Measurements from ENCODE around the gene ELL.

ELL gene

DNA sequence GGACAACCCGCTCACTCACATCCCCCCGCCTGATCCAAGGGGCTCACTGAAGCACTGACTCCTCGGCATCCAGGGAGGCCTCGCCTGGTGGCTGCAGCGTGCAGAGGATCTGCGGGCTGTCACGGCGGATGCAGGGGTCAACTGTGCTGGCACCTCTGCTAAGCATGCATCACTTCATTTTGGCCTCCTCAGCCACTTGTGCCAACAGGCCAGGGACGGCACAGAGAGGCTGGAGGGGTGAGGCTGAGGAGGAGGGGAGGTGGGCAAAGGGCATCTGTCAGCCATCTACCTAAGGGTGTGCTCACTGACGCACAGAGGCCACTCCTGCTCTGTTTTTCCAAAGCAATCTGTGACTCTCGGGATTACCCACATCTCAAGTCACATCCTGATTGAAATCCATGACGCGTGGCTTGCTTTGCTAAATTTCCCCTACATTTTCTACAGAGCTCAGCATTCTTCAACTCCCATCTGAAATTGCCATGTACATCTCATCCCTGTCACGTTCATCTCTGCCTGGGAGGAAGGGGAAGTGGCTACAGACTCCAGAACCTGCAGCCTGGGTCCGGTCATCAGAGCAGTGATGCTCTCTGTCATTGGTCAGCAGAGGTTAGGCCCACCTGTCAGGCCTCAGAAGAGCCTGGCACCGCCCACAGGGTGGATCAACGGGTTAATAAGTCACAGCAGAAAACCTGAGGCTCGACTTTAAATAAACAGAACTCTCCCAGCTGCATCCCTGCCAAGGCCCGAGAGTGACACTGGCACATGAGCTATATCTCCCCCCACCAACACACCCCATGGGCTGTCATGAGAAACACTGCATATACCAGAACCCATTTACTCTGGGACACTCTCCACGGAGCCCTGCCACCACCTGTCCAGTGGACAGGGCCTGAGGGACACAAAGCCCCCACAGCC, 17.6 kb downstream of the ELL start:
- DNase-seq = no peak

GRCh38 chr19:18503337-18503970, 18.4 kb downstream of the ELL start:
- DNase-seq = no peak

DNA sequence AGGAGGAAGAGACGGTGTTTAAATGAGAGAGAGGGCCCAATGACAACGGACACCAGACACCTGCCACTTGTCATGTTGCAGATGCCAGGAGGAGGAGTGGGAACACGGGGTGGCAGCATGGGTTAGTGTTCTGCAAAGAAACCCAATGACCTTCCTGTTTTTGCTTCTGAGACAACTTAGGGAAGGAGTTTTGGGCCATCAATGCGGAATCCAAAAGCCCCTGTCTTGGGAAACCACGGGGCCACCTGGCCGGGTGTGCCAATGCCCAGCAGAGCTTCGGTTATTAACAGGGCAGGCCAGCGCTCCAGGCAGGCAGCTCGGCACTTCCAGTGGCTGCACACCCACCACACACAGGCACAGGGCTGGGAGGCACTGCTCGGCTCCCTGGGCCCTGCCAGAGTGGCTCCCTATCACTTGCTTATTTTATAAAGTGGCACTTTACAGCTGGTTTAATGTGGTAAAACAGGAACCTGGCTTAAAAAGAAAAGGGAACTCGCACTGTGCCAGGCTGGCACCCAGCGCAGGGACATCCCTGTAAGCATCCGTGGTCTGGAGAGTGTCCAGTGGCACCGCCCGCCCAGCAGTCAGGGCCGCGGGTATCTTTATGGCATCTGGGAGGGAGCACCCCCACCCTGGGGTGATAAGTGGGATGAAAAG, 19.1 kb downstream of the ELL start:
- DNase-seq = no peak

DNA sequence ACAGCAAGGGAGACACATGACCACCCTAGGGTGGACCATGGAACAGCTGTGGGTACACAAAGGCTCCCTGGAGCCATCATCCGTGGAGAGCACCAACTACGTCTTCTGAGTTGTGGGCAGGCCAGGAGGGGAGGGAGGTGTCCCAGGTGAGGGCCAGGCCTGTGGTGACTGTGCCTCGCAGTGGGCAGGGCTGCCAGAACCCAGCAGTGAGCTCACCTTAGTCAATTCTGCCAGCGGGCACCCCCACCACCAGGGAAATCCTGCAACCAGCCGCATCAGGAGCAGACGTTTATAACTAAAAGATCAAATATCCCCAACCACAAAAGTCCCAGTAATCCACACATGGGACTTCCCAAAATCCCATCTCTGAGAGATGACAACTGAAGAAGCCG, 19.6 kb downstream of the ELL start:
- no peak for DNase-seq

- no peak for DNase-seq
Measured at GRCh38 chr19:18501832-18502231, 20.0 kb downstream of the ELL start.

DNA sequence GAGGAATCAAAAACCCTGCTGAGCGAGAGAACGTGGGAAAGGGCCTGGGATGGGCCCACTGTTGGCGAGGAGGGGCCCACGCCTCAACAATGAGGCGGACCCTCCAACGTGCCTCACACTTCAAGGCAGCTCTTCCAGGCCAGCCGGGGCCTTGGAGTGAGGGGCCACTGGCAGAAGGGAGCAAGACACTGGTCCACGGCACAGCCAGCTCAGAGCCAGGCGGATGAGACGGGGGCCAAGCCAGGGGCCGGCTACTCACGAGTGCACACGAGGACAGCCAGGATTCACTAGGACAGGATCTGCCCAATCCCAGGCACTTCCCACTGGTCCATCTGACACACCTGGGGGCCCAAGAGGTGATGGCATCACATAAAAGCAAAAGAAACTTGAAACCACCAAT, 20.5 kb downstream of the ELL start:
- DNase-seq = no peak

- no peak for DNase-seq
Measured at GRCh38 chr19:18500799-18501198, 21.1 kb downstream of the ELL start.

GRCh38 chr19:18500376-18500775, 21.5 kb downstream of the ELL start:
- DNase-seq = no peak

- no peak for DNase-seq
Measured at GRCh38 chr19:18499055-18499775, 22.7 kb downstream of the ELL start.

DNA sequence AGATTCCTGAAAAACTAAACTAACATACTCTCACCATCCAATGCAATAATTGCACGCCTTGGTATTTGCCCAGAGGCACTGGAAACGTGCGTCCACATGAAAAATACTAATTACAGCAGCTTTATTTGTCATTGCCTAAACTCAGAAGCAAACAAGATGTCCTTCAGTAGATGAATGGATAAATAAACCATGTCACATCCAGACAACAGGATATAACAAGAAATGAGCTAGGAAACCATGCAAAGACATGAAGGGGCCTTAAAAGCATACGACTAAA, 25.0 kb downstream of the ELL start:
- DNase-seq = no peak

DNA sequence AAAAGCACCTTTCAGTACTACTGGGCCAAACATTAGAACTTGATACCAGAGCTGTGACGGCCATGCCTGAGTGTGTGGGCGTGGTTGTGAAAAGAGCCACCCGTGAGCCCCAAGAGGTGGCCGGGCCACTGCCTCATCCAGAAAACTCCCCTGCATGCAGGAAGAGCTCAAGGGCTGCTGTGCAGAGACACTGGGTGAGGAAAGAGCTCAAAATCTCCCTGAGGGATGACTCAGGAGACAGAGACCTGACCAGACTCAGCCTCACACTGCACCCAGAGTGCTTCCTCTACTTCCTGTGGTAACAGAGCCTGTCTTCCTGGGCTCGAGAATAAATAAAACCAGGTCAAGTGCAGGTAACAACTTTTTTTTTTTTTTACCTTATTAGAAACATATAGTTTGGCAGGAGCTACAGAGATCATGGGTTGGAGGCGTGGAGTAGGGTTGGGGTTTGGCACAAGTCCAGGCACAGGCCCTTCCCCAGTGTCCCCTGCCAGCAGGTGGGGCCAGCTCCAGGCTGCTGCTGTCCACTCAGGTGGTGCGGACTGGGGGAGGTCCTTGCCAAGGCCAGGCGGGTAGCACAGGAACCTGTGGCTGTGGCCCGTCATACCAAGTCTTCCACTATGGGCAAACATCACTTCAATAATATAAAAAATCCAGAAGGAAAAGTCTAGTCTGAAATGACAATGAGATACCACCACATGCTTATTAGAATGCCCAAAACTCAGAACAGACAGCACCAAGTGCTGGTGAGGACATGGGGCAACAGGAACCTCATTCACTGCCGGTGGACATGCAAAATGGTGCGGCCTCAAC, 25.5 kb downstream of the ELL start:
- DNase-seq = peak; percentile 67

DNA sequence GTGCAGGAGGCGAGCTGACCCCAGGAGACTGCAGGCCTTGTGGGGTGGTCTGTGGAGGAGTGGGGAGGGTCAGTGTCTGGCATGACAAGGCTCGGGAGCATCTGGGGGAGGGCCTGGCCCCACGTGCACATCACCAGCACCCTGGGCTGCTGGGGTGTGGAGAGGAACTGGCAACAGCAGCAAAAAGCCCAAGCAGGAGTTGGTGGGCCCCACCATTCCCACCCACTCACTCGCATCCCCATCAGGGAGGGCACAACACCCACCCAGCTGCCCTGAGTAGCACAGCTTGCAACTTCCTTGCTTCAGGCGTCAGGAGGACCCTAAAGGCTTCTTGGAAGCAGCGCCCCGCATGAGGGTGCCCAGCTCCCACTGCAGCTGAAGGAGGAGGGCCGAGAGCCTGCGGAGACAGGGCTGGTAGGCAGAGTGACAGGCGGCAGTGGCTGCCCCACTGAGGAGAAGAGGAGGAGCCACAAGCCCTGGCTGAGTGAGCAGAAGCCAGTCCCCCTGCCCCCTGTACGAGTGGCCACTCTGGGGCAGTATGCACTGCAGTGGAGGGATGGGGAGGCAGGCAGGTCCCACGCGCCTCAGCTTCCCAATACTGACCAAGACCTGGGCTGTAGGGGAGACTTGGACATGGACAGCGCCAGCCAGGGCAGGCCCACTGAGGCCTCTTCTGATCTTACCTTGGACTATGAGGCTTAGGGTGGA, 26.5 kb downstream of the ELL start:
- no peak for DNase-seq

- DNase-seq = no peak
Measured at GRCh38 chr19:18494267-18494607, 27.6 kb downstream of the ELL start.

- DNase-seq = no peak
Measured at GRCh38 chr19:18493440-18494266, 28.2 kb downstream of the ELL start.

- no peak for DNase-seq
Measured at GRCh38 chr19:18491995-18492953, 29.6 kb downstream of the ELL start.

- no peak for DNase-seq
Measured at GRCh38 chr19:18490728-18491127, 31.1 kb downstream of the ELL start.

GRCh38 chr19:18489627-18490184, 32.2 kb downstream of the ELL start:
- no peak for DNase-seq

DNA sequence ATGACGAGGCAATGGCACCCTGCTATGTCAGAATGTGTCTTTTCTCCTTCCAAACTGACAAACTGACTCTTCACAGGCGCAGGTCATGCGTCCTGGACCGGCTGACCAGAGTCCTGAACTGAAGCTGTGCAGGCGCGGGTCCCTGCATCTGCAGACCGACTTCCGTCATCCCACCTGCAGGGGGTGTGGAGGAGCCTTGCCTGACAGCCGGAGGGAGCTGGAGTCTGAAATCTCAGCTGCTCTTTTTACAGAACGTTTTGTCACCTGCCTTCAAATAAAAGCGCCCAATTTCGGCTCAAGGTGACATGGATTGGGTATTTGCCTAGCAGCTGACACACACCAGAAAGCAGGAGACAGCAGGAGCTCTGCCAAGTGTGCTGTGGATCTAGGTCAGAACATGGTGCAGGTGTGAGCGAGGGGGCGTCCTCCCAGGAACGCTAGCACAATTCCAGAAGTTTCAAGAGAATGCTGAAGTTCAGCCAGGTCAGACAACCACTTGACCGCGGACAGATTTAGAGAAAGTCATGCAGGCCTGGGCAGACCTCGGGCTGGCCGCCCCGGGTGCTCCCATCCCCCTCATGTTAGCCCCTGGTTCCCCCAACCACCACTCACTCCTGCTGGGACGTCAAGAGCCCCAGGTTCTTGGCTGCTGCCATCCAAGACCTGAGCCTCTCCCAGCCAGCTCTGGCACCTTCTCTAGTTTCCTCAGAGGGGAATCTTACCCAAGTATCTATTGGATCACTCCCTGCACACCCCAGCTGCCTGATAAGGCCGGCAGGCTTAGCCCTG, 32.8 kb downstream of the ELL start:
- DNase-seq = no peak

- no peak for DNase-seq
Measured at GRCh38 chr19:18488403-18488723, 33.5 kb downstream of the ELL start.

Data from NCI-H226 (cell line).